GM19099 (cell line): Measurements from ENCODE around the gene TCFL5.

Experiments
- POLR2A ChIP-seq: IDR thresholded peaks from 3 replicates; pipeline ENCODE4 v1.6.1; 2011; ENCODE audit warnings: low read depth; ENCODE audit not compliant: insufficient read length; ENCODE audit errors: extremely low read depth

Gene TCFL5

DNA sequence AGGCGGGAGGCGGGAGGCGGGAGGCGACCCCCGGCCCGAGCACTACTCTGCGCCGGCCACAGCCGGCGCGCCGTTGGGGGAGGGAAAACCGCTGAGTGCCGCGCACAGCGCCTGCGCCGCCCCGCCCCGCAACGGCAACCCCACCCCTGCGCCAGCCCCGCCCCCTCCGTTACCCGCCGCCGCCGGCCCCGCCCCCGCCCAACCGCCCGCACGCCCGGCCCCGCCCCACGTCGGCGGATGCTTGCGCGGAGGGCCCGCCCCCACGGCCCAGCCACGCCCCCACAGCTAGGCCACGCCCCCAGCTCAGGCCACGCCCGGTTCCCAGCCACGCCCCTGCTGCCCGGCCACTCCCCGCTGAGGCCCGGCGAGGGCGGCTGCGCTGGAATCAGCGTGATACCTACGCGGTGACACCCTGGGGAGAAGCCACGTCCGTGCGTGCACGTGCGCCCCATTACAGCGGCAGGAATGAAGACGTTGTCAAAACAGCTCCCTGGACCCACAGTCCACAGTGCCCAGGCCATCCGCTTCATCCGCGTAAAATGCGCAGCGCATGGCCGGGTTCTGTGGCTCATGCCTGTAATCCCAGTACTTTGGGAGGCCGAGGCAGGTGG lies at the start of gene TCFL5:
TCFL5 (minus strand) TSS at position 97 of the 611 bp plus-strand sequence. CDS start 152 bp downstream, outside the sequence.
- TF ChIP-seq POLR2A = no peak

DNA sequence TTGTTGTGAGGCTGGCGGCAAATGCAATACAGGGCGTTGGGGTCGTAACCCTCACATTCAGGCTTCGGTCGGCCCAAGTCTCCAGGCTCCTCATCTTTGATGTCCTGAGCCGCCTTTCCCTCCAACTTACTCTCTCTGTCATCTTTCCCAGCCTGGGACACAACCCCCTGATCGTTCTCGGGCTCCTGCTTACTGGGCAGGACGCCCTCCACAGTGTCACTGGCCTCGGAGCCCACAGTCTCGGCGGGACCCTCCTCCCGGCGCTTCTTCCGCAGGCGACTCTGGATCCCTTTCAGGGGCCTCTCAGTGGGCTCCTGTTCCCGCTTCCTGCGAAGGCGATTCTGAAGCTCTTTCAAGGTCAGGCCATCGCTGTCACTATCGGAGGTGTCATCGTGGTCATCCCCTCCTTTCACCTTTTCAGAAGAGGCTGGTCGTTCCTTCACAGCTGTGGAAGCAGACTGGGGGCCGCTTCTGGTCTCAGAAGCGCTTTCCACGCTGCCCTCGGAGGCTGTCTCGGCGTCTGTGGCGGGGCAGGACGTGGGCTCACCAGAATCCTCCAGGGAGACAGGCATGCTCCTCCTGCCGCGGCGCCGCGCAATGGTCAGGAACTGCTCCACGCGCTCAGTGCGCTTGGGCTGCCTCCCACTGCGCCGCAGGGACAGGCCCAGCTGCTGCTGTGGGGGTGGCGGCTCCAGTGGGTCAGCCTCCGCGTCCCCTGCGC lies 49.3 kb upstream of the TCFL5 start:
- no peak for TF ChIP-seq POLR2A

DNA sequence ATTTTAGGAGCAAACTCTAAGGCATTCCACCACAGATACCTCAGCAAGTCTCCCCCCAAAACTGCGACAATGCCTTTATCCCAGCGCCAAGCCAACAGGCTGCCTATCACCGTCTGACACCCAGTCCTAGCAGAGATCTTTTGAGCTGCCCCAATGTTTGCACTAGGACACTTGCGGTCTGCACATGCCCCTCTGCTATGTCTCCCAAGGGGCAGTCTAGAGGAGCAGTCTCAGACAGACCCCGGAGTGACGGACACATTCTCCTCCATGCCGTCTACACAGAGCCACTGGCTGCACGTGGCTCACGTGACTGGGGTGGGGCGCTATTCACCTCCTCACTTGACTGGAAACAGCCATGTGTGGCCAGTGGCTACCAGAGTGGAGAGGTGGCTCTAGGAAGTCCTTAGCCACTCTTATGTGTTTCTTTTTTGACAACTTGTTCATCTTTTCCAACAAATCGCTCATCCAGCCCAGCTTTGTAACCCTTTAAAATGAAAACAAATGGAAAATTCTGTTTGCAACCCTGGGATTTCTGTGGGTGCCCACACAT lies 48.7 kb upstream of the TCFL5 start:
- no peak for TF ChIP-seq POLR2A

DNA sequence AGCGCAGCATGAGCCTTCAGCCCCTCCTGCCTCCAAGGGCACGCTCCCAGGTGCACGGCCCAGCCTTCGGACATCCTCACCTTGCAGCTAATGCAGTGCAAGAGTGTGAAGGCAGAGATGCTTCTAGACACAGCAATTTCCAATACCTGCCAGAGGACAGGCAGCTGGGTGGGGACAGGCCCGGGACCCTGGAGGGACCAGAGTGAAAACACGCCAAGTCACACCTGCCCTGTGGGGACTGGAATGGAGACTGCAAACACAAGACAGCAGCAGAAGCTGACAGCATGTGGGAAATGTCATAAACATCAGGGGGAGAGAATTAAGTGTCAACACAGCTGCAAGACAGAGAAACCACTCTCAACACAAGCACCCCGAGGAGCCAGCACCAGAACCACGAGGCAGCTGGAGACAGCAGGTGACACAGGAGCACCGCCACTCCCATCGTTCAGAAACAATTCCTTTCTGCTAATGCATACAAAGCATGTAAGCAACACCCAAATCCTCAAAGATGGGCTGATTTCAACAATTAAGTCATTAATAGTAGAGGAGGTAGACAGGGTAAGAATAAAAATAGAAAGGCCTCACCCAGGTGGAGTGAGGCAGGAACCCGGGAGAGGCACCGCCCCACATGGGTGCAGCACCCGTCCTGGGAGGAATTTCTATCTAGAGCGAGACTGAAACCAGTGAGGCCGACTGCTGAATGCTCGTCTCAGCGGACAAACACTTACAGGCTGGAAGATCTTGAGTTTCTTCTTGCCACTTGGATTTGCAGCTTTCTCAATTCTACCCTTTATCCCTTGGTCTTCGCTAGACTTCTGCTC lies 47.6 kb upstream of the TCFL5 start:
- TF ChIP-seq POLR2A = no peak

DNA sequence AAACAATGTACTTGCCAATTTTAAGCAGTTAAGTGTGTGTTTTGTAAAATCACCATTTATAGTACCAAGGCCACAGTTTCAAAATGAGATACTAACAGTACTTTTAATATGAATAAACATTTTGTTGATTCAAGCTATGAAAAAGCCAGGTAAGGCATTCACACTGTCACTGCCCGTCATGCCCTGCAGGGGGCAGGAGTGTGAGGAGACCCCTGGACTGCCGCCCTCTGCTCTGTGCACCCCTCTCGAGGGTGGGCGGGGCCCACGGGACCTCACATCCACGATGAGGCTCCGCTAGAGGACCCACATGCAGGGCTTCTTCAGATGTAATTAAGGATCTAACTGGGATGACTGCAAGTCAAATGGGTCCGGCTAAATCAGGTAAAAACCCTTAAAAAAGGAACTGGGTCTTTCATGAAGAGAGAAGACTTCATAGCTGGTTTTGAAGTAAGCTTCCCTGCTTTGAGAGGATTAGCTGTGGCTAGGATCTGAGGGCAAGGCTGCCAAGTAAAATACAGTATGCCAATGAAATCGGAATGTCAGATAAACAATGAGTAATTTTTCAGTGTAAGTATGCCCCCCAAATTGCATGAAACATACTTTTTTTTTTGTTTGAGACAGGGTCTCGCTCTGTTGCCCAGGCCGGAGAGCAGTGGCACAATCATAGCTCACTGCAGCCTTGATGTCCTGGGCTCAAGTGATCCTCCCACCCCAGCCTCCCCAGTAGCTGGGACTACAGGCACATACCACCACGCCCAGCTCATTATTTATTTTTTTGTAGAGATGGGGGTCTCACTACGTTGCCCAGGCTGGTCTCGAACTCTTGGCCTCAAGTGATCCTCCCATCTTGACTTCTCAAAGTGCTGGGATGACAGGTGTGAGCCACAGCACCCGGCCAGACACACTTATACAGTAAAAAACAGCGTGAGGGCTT lies 46.0 kb upstream of the TCFL5 start:
- TF ChIP-seq POLR2A = no peak

DNA sequence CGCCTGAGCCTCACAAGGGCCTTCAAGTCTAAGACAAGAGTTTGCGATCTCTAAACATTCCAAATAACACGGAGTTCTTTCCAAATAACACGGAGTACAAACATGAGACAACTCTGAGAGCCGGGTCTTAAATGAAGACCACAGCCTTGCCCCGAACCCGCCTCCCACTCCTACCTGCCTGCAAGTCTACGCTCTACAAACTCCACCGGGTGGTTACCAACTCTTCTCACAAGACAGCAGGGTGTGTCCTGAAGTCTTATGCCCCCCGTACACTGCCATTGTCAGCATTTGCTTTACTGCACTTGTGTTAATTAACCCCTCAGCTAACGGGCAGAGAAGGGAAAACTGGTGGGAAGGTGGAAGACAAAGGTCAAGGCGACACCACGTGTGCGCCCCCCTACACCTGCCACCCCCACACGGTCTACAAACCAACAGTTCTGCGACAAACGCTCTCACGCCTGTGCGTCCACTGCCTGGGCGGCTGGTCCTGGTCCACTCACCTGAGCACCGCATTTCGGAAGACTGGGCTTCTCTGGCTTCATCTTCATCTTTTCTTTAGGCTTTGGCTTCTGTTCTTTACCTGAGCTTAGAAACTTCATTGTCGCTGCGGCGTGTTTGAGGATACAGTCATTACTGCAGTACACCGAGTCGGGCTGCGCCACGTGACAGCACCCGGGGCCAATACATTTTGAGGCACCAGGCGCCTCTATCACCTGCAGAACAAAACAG lies 45.2 kb upstream of the TCFL5 start:
- no peak for TF ChIP-seq POLR2A

DNA sequence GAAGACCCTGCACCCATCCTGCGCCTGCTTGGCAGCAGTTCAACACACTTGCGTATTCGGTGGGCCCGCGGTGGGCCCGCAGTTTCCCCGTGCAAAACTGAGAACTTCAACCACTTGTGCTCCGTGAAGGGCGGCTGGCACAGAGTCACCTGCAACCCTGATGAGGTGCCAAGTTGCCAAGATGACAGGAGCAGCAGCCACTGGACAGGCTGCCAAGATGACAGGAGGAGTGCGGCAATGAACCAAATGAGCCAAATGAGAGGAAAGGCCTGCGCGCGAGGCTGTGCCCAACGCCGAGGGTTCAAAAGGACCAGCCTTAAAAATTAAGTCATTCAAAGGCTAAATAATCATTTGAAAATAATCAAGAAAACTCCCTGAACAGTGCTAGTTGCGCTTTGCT lies 44.6 kb upstream of the TCFL5 start:
- no peak for TF ChIP-seq POLR2A

DNA sequence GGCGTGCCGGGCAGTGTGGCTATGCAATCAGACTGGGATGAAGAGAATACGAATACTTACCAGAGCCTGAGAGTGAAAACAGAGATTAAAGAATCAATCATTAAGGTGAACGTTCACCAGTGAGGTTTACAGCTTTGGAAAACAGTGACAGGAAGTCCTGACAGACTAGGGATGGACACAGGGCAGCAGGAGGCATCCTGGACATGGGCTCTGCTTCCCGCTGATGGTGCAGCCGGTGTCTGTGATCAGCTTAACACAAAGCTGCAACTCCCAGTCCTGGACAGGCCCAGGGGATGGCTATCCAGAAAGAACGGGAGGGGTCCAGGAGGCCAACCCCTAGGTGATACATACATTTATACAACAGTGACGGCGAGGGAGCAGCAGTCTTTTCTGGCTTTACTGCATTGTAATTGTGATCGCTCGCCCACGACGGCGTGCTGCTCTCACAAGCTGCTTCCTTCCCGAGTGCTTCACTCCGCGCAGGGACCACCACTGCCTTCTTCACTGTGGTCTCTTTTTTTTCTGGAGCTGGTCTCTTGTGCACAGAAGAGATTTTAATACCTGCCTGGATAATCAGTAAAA lies 44.0 kb upstream of the TCFL5 start:
- no peak for TF ChIP-seq POLR2A

DNA sequence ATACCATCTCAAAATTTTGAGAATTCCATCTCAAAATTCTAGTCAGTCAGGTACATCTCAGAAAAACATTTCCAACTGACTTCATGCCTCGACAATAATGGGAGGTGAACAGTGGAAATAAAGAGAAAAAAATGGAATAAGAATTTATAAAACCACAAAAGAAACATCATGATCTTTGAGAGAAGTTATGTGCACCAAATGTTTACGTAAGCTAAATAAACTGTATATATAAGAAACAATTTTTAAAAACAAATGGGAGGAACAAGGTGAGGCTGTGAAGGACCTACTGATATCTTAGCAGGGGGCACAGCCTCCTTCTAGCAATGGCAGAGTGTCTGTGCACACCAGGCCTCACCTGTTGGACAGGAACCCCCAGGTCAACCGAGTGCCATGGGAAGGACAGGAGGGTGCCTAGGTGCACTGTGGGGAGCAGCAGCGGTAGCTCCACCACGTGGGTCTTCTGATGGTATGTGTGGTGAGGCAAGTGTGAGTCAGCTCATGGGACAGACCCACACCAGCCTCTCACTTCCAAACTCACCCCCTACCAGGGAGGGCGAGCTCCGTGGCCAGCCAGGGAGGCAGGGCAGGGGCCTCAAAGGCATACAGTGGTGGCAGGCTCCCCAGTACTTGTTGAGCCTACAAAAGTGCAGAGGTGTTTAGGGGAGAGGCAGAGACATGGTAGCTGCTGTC lies 41.4 kb upstream of the TCFL5 start:
- no peak for TF ChIP-seq POLR2A

DNA sequence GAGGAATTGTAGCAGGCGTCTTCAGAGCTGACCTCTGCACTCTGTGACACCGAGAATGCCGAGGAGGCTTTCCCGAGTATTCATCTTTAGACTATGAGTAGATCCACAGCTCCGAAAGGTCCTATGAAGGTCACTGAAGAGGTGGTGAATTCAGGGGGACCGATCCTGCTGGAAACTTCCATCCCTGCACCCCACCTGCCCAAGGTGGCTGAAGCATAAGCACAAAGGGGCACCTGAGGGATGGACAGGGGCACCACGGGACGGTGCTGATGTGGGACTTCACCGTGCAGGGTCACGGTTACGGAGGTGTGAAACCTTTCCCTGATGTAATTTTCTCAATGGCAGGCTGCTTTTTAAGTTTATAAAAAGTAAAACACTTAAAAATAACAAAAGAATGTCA lies 40.3 kb upstream of the TCFL5 start:
- TF ChIP-seq POLR2A = no peak

DNA sequence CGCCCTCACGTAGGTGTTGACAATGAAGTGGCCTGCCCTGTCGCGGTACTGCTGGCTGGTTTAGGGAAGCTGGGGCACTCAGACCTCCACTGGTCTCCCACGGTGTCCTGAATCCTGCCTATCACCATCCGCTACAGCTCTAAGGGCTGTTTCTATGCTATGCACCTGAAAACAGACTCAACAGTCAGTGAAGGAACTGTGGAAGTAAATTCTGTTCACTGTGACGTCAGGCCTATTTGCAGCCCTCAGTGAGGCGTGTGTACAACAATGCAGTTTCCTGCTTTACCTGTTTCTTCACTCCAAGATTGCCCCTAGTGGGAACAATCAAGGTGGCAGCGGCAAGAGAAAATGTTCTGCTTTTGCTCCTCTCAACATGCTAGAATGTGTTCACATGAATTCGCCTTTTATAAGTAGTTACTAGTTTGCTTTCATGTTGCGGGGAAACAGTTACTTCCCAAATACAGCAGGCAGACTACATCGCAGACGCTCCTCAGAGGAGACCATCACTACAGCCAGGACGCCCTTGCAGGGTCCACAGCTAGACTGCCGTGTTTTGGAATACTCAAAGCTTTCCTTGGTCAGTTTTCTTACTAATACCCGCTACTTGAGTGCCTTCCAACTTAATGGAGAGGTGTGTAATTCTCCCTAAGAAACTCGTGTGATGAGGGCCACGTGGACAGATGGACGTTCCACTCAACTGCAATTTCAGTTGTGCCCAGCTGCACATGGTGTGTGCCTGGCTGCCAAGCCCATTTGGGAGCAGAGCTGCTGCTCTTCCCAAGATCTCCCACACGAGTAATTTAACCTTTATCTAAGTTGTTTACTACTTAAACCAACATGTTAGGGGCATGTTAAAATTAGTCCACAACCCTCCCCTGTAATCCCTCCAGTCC lies 39.3 kb upstream of the TCFL5 start:
- no peak for TF ChIP-seq POLR2A
